GM20000 (cell line): ENCODE data around the gene HIPK2.

Experiments
- DNase-seq: peaks from one replicate; pipeline ENCODE4 v3.0.0; 2012; ENCODE audit warnings: low spot score
- CTCF ChIP-seq: IDR thresholded peaks from 2 replicates; pipeline ENCODE4 v1.5.1; 2012; ENCODE audit warnings: mild to moderate bottlenecking, control low read depth; ENCODE audit errors: extremely low read depth, missing control alignments

HIPK2 gene

GRCh38 chr7:139656387-139656786 lies 121.4 kb downstream of the HIPK2 start:
- no peak for DNase-seq
- no peak for TF ChIP-seq CTCF

GRCh38 chr7:139655305-139655704 lies 122.5 kb downstream of the HIPK2 start:
- no peak for TF ChIP-seq CTCF
- DNase-seq, result no peak

GRCh38 chr7:139654276-139655181 lies 123.3 kb downstream of the HIPK2 start:
- DNase-seq, result no peak
- no peak for TF ChIP-seq CTCF

- DNase-seq, result no peak
- TF ChIP-seq CTCF, result no peak
Observed at GRCh38 chr7:139651914-139652313, 125.9 kb downstream of the HIPK2 start.

- no peak for TF ChIP-seq CTCF
- DNase-seq, result no peak
Observed at GRCh38 chr7:139651308-139651707, 126.5 kb downstream of the HIPK2 start.

- no peak for TF ChIP-seq CTCF
Observed at GRCh38 chr7:139650429-139651100, 127.2 kb downstream of the HIPK2 start.

GRCh38 chr7:139648941-139649425 lies 128.8 kb downstream of the HIPK2 start:
- no peak for TF ChIP-seq CTCF
- peak; percentile 73 for DNase-seq

More at GRCh38 chr7:139650429-139651100, 127.2 kb downstream of the HIPK2 start:
- DNase-seq, result no peak
